MM.1S (cell line): ENCODE measurements around the gene CLEC18A.

ENCODE experiments used
- DNase-seq: peaks from one replicate; pipeline ENCODE4 v3.0.0-alpha.2; 2015
- H2AFZ ChIP-seq: fragments of 300-600 bp; sonication (generic); 2 replicates; pipeline ENCODE4 v1.6.0; 2016; ENCODE audit warnings: antibody characterized with exemption, low read length
- H3F3A ChIP-seq: fragments of 300-600 bp; sonication (generic); 2 replicates; pipeline ENCODE4 v1.6.1; 2016; ENCODE audit warnings: mild to moderate bottlenecking, antibody characterized with exemption, low read length, moderate library complexity, mixed read lengths; ENCODE audit not compliant: insufficient read depth
- H3K27ac ChIP-seq: fragments of 300-600 bp; sonication (generic); 2 replicates; pipeline ENCODE4 v1.5.1; 2016; ENCODE audit warnings: mild to moderate bottlenecking, low read length
- H3K27me3 ChIP-seq: fragments of 300-600 bp; sonication (generic); replicated peaks from 2 replicates; pipeline ENCODE4 v1.6.0; 2016; ENCODE audit warnings: low read length; ENCODE audit not compliant: insufficient read depth
- H3K36me3 ChIP-seq: fragments of 300-600 bp; sonication (generic); replicated peaks from 2 replicates; pipeline ENCODE4 v1.6.1; 2016; ENCODE audit warnings: mild to moderate bottlenecking, low read length, mixed read lengths; ENCODE audit not compliant: insufficient read depth
- H3K4me1 ChIP-seq: fragments of 300-600 bp; sonication (generic); 2 replicates; pipeline ENCODE4 v1.6.1; 2016; ENCODE audit warnings: low read length, mixed read lengths
- H3K4me2 ChIP-seq: fragments of 300-600 bp; sonication (generic); 2 replicates; pipeline ENCODE4 v1.6.0; 2016; ENCODE audit warnings: low read depth, low read length
- H3K4me3 ChIP-seq: fragments of 300-600 bp; sonication (generic); 2 replicates; pipeline ENCODE4 v1.5.1; 2016; ENCODE audit warnings: low read length, mixed read lengths
- H3K79me2 ChIP-seq: fragments of 300-600 bp; sonication (generic); 2 replicates; pipeline ENCODE4 v1.6.1; 2016; ENCODE audit warnings: mixed run types, low read length, mixed read lengths
- H3K9ac ChIP-seq: fragments of 300-600 bp; sonication (generic); 2 replicates; pipeline ENCODE4 v1.6.1; 2016; ENCODE audit warnings: low read length, mixed read lengths
- H3K9me2 ChIP-seq: fragments of 300-600 bp; sonication (generic); replicated peaks from 2 replicates; pipeline ENCODE4 v1.6.1; 2016; ENCODE audit warnings: mild to moderate bottlenecking, low read length, mixed read lengths; ENCODE audit not compliant: insufficient read depth
- H3K9me3 ChIP-seq: fragments of 300-600 bp; sonication (generic); replicated peaks from 2 replicates; pipeline ENCODE4 v1.6.1; 2016; ENCODE audit warnings: mild to moderate bottlenecking, low read length, mixed read lengths; ENCODE audit not compliant: insufficient read depth
- H4K20me1 ChIP-seq: fragments of 300-600 bp; sonication (generic); 2 replicates; pipeline ENCODE4 v1.6.1; 2016; ENCODE audit warnings: mild to moderate bottlenecking, low read length, moderate library complexity, mixed read lengths; ENCODE audit not compliant: insufficient read depth
- CTCF ChIP-seq: fragments of 300-600 bp; sonication (generic); IDR thresholded peaks from 2 replicates; pipeline ENCODE4 v1.5.1; 2016; ENCODE audit warnings: antibody characterized with exemption, low read length, mixed read lengths
- EZH2 ChIP-seq: fragments of 300-600 bp; sonication (generic); optimal IDR thresholded peaks from 2 replicates; pipeline ENCODE3; 2017; ENCODE audit warnings: low read depth, mild to moderate bottlenecking, antibody characterized with exemption, low read length, mixed read lengths
- EZH2phosphoT487 ChIP-seq: fragments of 300-600 bp; sonication (generic); IDR thresholded peaks from 2 replicates; pipeline ENCODE4 v1.6.1; 2018; ENCODE audit warnings: antibody characterized with exemption, low read length

The CLEC18A gene

GRCh38 chr16:69937465-69937951 lies 13.6 kb upstream of the CLEC18A start:
- no peaks in the 10 kb centered on the region for H3K4me1 ChIP-seq
- no peaks in the 10 kb centered on the region for H3K36me3 ChIP-seq
- H3K9ac ChIP-seq = no peak overlapping the region
- H3K4me3 ChIP-seq = no peak overlapping the region
- TF ChIP-seq EZH2 (no peak), CTCF (no peak), EZH2phosphoT487 (no peak)
- no peaks in the 10 kb centered on the region for H3K9me3 ChIP-seq
- H3K4me2 ChIP-seq = no peak overlapping the region
- H3K79me2 ChIP-seq = no peaks in the 10 kb centered on the region
- no peaks in the 10 kb centered on the region for H3K9me2 ChIP-seq
- no peak overlapping the region for H3K27ac ChIP-seq
- H3K27me3 ChIP-seq = no peaks in the 10 kb centered on the region
- no peaks in the 10 kb centered on the region for H4K20me1 ChIP-seq
- no peak overlapping the region for H2AFZ ChIP-seq
- no peaks in the 10 kb centered on the region for H3F3A ChIP-seq
- no peak for DNase-seq

- TF ChIP-seq CTCF = no peak
- TF ChIP-seq EZH2phosphoT487 = no peak
- TF ChIP-seq EZH2 = no peak
- no peak for DNase-seq
- H3K9me2 ChIP-seq = no peaks in the 10 kb centered on the region
- no peaks in the 10 kb centered on the region for H3F3A ChIP-seq
- no peak overlapping the region for H3K4me3 ChIP-seq
- no peak overlapping the region for H3K9ac ChIP-seq
- no peaks in the 10 kb centered on the region for H3K36me3 ChIP-seq
- no peaks in the 10 kb centered on the region for H3K79me2 ChIP-seq
- no peaks in the 10 kb centered on the region for H3K9me3 ChIP-seq
- H2AFZ ChIP-seq = no peak overlapping the region
- no peak overlapping the region for H3K4me2 ChIP-seq
- no peaks in the 10 kb centered on the region for H3K4me1 ChIP-seq
- no peak overlapping the region for H3K27ac ChIP-seq
- H3K27me3 ChIP-seq = no peaks in the 10 kb centered on the region
- no peaks in the 10 kb centered on the region for H4K20me1 ChIP-seq
Observed at GRCh38 chr16:69938981-69939820, 11.9 kb upstream of the CLEC18A start.

GRCh38 chr16:69939821-69940585 lies 11.1 kb upstream of the CLEC18A start:
- no peaks in the 10 kb centered on the region for H3K4me1 ChIP-seq

More at GRCh38 chr16:69939821-69940585, 11.1 kb upstream of the CLEC18A start:
- no peak for DNase-seq
- no peaks in the 10 kb centered on the region for H3K36me3 ChIP-seq
- no peak overlapping the region for H3K27ac ChIP-seq
- no peak overlapping the region for H3K9ac ChIP-seq
- TF ChIP-seq EZH2 (no peak), EZH2phosphoT487 (no peak), CTCF (no peak)
- no peak overlapping the region for H2AFZ ChIP-seq
- H3K4me3 ChIP-seq = no peak overlapping the region
- H3K4me2 ChIP-seq = no peak overlapping the region
- no peaks in the 10 kb centered on the region for H3K27me3 ChIP-seq
- H4K20me1 ChIP-seq = no peaks in the 10 kb centered on the region
- no peaks in the 10 kb centered on the region for H3F3A ChIP-seq
- H3K9me3 ChIP-seq = no peaks in the 10 kb centered on the region
- no peaks in the 10 kb centered on the region for H3K9me2 ChIP-seq
- no peaks in the 10 kb centered on the region for H3K79me2 ChIP-seq
